Vagina (tissue), 2 donors: ENCODE data around the gene LSM3. TPM values are rescaled to one million over a fixed set of nuclear protein-coding genes. Genes with fewer than 3 reads are reported as not detected.
A peak's percentile ranks its signal among the peaks of the same experiment; 100 is the strongest.

Experiments used
- DNase-seq, 2 donors: peaks; one replicate each; pipeline ENCODE4 v3.0.0-alpha.2; 2017; ENCODE audit errors: extremely low spot score in 2 of 2
- H3K27ac ChIP-seq: fragments of 200-600 bp; sonication (generic); one replicate; pipeline ENCODE4 v1.5.1; 2019
- H3K27me3 ChIP-seq: fragments of 200-600 bp; sonication (generic); one replicate; pipeline ENCODE4 v1.5.1; 2019
- H3K36me3 ChIP-seq, 2 donors: fragments of 200-600 bp; sonication (generic); one replicate each; pipeline ENCODE4 v1.5.1; 2017 to 2019
- H3K4me1 ChIP-seq: fragments of 200-600 bp; sonication (generic); one replicate; pipeline ENCODE4 v1.5.1; 2019
- H3K4me3 ChIP-seq, 2 donors: fragments of 200-600 bp; sonication (generic); 1 replicate in 1 of 2; 2 replicates in 1 of 2; pipeline ENCODE4 v1.5.1; 2016 to 2019
- H3K9me3 ChIP-seq: fragments of 200-600 bp; sonication (generic); one replicate; pipeline ENCODE4 v1.5.1; 2019
- POLR2A ChIP-seq, 2 donors: fragments of 450-650 bp; IDR thresholded peaks; one replicate each; pipeline ENCODE4 v1.6.1; 2017; ENCODE audit warnings: antibody characterized with exemption in 2 of 2, mild to moderate bottlenecking in 2 of 2, moderate library complexity in 2 of 2
- POLR2AphosphoS5 ChIP-seq, 2 donors: sonication (generic); formaldehyde crosslinking; IDR thresholded peaks; one replicate each; pipeline ENCODE4 v1.9.0; 2017; ENCODE audit warnings: antibody characterized with exemption in 2 of 2, mild to moderate bottlenecking in 2 of 2, low read depth in 1 of 2; ENCODE audit not compliant: insufficient read depth in 1 of 2
- intact Hi-C: fragments of 100-400 bp; cut with DNase I; formaldehyde crosslinking; loops from one replicate; pipeline ENCODE4 v1.15.1; 2023
- total RNA-seq: library from RNA; depleted of rRNA; stranded (reverse); fragments of >200 nt; gene quantifications from one replicate; pipeline ENCODE4 v1.2.3, GENCODE V29; 2016
- TF ChIP-seq, protein P1 (sequence below), 3 experiments: fragments of 450-650 bp in 2 of 3; fragments of 200-600 bp in 1 of 3; sonication (generic) in 1 of 3; IDR thresholded peaks; one replicate each; pipeline ENCODE4 v1.5.1; 2017 to 2019; ENCODE audit warnings: antibody characterized with exemption in 3 of 3, mild to moderate bottlenecking in 2 of 3, moderate library complexity in 2 of 3

LSM3 gene
- total RNA-seq, 1 donor from 2014 or later, result 6.4 TPM

DNA sequence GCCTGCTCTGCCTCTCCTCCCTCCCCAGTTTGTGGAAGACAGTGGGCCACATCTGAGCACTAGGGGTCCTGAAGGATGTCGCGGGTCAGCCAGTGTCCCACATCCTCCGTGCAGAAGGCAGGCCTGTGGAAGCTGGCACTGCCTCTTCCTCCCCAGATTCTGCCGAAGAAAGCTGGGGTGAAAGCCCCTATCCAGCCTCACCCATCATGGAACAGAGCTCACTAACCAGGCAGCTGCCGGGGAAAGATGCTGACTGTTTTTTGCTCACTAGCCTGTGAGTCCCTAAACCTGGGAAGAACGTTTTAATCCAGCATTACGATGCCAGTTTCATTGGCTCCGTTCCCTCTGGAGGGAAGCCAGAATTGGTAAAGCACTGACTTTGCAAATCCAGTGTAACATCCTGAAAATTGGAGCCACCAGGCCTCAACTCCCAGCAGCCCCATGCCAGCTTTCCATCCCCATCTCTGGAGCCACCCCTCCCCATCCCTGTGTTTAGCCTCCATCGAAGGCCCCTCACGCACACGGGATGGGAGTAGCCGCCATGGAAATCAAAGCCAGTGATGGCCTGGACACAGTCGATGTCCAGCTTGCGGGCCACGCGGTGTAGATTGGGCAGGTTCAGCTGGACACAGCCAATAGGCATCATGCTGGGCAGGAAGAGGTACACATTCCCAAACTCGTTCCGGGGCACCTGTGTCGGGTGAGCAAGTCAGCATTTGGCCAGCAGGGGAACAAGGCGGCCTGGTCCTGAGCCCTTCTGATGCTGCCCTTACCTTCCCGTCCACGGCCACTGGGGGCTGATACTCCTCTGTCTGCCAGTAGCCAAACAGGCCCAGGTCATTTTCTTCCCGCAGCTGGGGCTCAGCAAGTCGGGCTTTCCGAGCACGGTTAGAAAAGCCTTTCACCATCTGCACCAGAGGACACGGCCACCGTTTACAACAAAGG is 30.3 kb upstream of the LSM3 start:
- no peaks in the 10 kb centered on the region for H3K27me3 ChIP-seq
- H3K9me3 ChIP-seq, result no peaks in the 10 kb centered on the region
- peaks cover 0 to 40% of the 10 kb centered on the region in 2 donors for H3K36me3 ChIP-seq
- DNase-seq, result peak; percentile 83 to 87
- H3K4me1 ChIP-seq, result peaks cover 33% of the 10 kb centered on the region
- intact Hi-C loops, result no loop called here
- H3K27ac ChIP-seq, result no peak overlapping the region
- H3K4me3 ChIP-seq, result no peak overlapping the region
- TF ChIP-seq POLR2A (IDR thresholded peaks at IDR 0.05) (no peak), POLR2AphosphoS5 (IDR thresholded peaks at IDR 0.05; ENCODE audit: insufficient read depth in 1 of 2, low read depth in 1 of 2) (no peak)
- TF ChIP-seq, protein P1, sequence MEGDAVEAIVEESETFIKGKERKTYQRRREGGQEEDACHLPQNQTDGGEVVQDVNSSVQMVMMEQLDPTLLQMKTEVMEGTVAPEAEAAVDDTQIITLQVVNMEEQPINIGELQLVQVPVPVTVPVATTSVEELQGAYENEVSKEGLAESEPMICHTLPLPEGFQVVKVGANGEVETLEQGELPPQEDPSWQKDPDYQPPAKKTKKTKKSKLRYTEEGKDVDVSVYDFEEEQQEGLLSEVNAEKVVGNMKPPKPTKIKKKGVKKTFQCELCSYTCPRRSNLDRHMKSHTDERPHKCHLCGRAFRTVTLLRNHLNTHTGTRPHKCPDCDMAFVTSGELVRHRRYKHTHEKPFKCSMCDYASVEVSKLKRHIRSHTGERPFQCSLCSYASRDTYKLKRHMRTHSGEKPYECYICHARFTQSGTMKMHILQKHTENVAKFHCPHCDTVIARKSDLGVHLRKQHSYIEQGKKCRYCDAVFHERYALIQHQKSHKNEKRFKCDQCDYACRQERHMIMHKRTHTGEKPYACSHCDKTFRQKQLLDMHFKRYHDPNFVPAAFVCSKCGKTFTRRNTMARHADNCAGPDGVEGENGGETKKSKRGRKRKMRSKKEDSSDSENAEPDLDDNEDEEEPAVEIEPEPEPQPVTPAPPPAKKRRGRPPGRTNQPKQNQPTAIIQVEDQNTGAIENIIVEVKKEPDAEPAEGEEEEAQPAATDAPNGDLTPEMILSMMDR (IDR thresholded peaks at IDR 0.05), result no peak

DNA sequence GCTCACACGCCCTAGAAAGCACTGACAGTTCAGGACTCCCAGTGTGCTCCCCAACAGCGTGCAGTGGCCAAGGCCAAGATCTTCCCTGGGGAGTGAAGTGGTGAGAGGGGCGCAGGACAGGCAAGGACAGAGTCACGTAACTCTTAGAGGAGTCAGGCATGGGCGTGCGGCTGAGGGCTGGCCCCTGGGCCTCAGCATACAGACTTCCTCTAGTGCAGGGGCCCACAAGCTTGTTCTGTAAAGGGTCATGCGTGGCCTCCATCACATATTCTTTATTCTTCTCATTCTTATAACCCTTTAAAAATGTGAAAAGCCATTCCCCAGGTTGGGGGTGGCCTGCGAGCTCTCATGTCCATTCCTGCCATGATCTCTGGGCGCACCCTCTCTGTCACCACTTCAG is 28.5 kb upstream of the LSM3 start:
- Histone ChIP-seq H3K9me3 (no peaks in the 10 kb centered on the region), H3K4me1 (peaks cover 18% of the 10 kb centered on the region), H3K36me3 (peaks cover 0 to 40% of the 10 kb centered on the region in 2 donors), H3K4me3 (no peak overlapping the region), H3K27me3 (no peaks in the 10 kb centered on the region), H3K27ac (no peak overlapping the region)
- no peak for TF ChIP-seq POLR2AphosphoS5 (IDR thresholded peaks at IDR 0.05; ENCODE audit: insufficient read depth in 1 of 2, low read depth in 1 of 2)
- TF ChIP-seq POLR2A (IDR thresholded peaks at IDR 0.05), result no peak
- TF ChIP-seq, protein P1 (IDR thresholded peaks at IDR 0.05), result no peak
- peak in 1 of 2 donors; percentile 79 for DNase-seq
- intact Hi-C loops, result no loop called here

DNA sequence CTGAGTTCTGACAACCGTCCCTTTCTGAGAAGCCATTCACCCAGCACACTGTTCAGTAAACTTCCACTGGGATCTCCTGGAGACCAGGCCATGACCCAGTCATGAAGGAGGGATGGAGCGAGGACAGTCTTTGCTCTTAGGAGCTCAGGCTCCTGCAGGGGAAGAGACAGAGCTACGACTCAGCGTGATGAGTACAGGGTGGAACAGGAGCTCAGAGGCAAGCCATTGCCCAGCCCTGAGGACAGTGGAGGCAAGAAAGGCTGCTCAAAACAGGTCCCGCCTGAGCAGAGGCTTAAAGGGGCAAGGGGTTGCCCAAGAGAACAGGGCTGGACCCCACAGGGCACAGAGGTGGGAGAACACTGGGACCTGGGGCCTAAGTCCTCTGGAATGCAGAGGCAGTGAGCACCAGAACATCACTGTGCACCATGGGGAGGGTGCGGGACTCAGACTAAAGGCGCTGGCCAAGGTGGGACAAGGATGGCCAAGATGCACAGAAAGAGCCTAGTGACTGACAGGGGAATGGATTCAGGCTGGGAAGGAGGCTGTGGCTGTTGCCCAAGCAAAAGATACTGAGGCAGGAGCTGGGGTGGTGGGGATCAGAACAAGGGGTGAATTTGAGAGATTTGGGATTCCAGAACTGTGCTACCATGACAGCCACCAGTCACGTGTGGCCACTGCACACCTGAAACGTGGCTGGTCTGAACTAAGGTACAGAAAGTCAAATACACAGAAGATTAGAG is 28.0 kb upstream of the LSM3 start:
- intact Hi-C loops, result no loop called here
- Histone ChIP-seq H3K27ac (no peak overlapping the region), H3K4me3 (no peak overlapping the region), H3K9me3 (no peaks in the 10 kb centered on the region), H3K27me3 (no peaks in the 10 kb centered on the region), H3K36me3 (peaks cover 0 to 43% of the 10 kb centered on the region in 2 donors), H3K4me1 (peaks cover 12% of the 10 kb centered on the region)
- DNase-seq, result peak; percentile 58 to 74
- no peak for TF ChIP-seq POLR2AphosphoS5 (IDR thresholded peaks at IDR 0.05; ENCODE audit: insufficient read depth in 1 of 2, low read depth in 1 of 2)
- TF ChIP-seq, protein P1 (IDR thresholded peaks at IDR 0.05), result no peak
- TF ChIP-seq POLR2A (IDR thresholded peaks at IDR 0.05), result no peak

DNA sequence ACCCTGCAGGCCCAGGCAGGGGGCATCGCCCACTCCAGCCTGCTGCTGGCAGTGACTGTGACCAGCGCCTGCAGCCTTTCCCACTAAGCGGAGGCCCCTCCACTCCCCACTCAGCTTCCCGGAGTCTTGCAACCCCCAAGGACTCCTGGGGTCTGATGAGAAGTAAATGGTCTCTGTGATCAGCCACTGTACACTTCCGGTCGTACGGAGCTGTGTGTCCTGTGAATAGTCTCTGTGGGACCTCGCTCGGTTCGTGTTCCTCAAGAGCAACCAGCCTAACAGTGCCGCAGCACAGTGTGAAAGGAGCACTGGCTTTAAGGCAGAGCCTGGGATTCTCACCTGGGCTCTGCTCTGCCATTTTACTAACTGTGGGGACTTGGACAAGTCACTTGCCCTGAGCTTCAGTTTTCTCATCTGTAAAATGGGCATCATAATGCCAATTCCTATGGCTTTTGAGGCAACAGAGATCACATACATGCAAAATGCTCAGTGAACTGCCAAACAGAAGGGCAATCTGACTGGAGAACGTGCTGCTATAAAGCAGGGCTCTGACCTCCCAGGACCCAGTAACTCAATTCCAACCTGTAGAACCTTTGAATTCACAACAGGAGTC is 27.0 kb upstream of the LSM3 start:
- intact Hi-C loops, result no loop called here
- DNase-seq, result peak; percentile 58 to 65
- peaks cover 6% of the 10 kb centered on the region for H3K4me1 ChIP-seq
- no peaks in the 10 kb centered on the region for H3K9me3 ChIP-seq
- H3K27ac ChIP-seq, result no peak overlapping the region
- peaks cover 0 to 44% of the 10 kb centered on the region in 2 donors for H3K36me3 ChIP-seq
- no peaks in the 10 kb centered on the region for H3K27me3 ChIP-seq
- TF ChIP-seq POLR2A (IDR thresholded peaks at IDR 0.05) (no peak), POLR2AphosphoS5 (IDR thresholded peaks at IDR 0.05; ENCODE audit: insufficient read depth in 1 of 2, low read depth in 1 of 2) (no peak)
- TF ChIP-seq, protein P1 (IDR thresholded peaks at IDR 0.05), result no peak
- no peak overlapping the region for H3K4me3 ChIP-seq
